Thoracic aorta (tissue), 2 donors: ENCODE results near the gene PACS1. TPM values are rescaled to one million over a fixed set of nuclear protein-coding genes. Genes with fewer than 3 reads are reported as not detected.

Experiments
- ATAC-seq: fragments of 150-250 bp; one replicate; pipeline ENCODE4 v1.8.0; 2017; ENCODE audit warnings: low read depth; ENCODE audit not compliant: insufficient number of reproducible peaks, low FRiP score
- DNase-seq: peaks from one replicate; pipeline ENCODE4 v3.0.0-alpha.2; 2020; ENCODE audit warnings: low spot score
- H3K27ac ChIP-seq, 2 donors: fragments of 200-600 bp; sonication (generic); 1 replicate in 1 of 2; 2 replicates in 1 of 2; pipeline ENCODE4 v1.5.1; 2016; ENCODE audit warnings: mild to moderate bottlenecking in 2 of 2, moderate library complexity in 2 of 2
- H3K27me3 ChIP-seq: fragments of 200-600 bp; sonication (generic); replicated peaks from 2 replicates; pipeline ENCODE4 v1.6.0; 2016; ENCODE audit warnings: mild to moderate bottlenecking; ENCODE audit not compliant: insufficient read depth
- H3K36me3 ChIP-seq: fragments of 200-600 bp; sonication (generic); one replicate; pipeline ENCODE4 v1.5.1; 2016
- H3K4me1 ChIP-seq, 2 donors: fragments of 200-600 bp; sonication (generic); 1 replicate in 1 of 2; 2 replicates in 1 of 2; pipeline versions ENCODE4 v1.5.1 to v1.6.0; 2016; ENCODE audit warnings: low read depth in 2 of 2, mild to moderate bottlenecking in 1 of 2; ENCODE audit not compliant: control insufficient read depth in 1 of 2
- H3K4me3 ChIP-seq: fragments of 200-600 bp; sonication (generic); 2 replicates; pipeline ENCODE4 v1.5.1; 2016; ENCODE audit warnings: mild to moderate bottlenecking
- H3K9me3 ChIP-seq: fragments of 200-600 bp; sonication (generic); 2 replicates; pipeline ENCODE4 v1.5.1; 2016
- total RNA-seq, 2 donors: library from RNA; depleted of rRNA; stranded (reverse); fragments of >200 nt; gene quantifications; one replicate each; pipeline versions ENCODE4 v1.1.0 to v1.2.3, GENCODE V29; 2016
- TF ChIP-seq, protein P1 (sequence below): fragments of 200-600 bp; sonication (generic); IDR thresholded peaks from one replicate; pipeline ENCODE4 v1.5.1; 2019; ENCODE audit warnings: antibody characterized with exemption

PACS1 gene
- total RNA-seq, 2 donors from 2014 or later = 82.9 to 112 TPM

DNA sequence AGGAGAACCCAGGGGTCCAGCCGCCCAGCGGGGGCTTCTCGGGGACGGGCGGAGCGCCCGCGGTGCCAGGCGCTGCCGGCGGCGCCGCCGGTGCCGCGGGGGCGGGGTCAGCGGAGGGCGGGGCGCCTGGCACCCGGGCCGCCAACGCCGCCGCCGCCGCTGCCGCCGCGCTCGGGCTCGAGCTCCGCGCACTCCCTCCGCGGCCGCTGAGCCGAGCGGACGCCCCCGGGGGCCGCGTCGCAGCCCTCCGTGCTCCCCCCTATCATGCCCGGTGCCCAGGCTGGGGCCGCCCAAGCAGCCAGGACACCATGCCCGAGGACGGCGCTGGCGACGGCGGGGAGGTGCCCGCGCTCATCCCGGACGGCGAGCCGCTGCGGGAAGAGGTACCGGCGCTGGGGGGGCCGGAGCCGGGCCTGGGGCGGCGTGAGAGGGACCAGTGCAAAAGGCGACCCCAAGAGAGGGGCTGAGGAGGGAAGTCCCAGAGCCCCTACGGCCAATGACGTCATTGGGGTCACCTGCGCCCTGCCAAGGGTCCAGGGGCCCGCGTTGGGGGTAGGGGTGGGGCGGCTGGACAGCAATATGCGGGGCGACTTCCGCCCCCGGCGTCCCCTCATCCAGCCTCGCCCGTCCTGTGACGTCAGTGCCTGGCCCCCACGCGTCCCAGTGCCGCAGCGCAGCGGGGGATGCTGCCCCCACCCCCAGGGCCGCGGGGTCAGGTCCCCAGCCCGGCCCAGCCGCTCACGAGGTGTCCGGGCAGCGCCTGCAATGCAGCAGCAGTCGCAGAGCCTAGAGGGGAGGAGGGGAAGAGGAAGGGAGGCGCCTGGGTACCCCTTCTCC, 221.9 kb downstream of the PACS1 start, which contains the start of gene TMEM151A:
Gene TMEM151A, plus strand, starts transcription at position 189 of the 837 bp plus-strand sequence. Its CDS starts 120 bp downstream, at position 309.
- no peaks in the 10 kb centered on the region for H3K27me3 ChIP-seq
- no peaks in the 10 kb centered on the region for H3K9me3 ChIP-seq
- peak within 1 kb of the TSS; percentile 71 for H3K4me3 ChIP-seq
- H3K4me1 ChIP-seq = peaks cover 22 to 35% of the 10 kb centered on the region in 2 donors
- H3K36me3 ChIP-seq = no peaks in the 10 kb centered on the region
- ATAC-seq (no peak), DNase-seq (no peak)
- H3K27ac ChIP-seq = no peak within 1 kb of the TSS
- TF ChIP-seq, protein P1, sequence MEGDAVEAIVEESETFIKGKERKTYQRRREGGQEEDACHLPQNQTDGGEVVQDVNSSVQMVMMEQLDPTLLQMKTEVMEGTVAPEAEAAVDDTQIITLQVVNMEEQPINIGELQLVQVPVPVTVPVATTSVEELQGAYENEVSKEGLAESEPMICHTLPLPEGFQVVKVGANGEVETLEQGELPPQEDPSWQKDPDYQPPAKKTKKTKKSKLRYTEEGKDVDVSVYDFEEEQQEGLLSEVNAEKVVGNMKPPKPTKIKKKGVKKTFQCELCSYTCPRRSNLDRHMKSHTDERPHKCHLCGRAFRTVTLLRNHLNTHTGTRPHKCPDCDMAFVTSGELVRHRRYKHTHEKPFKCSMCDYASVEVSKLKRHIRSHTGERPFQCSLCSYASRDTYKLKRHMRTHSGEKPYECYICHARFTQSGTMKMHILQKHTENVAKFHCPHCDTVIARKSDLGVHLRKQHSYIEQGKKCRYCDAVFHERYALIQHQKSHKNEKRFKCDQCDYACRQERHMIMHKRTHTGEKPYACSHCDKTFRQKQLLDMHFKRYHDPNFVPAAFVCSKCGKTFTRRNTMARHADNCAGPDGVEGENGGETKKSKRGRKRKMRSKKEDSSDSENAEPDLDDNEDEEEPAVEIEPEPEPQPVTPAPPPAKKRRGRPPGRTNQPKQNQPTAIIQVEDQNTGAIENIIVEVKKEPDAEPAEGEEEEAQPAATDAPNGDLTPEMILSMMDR = no peak

DNA sequence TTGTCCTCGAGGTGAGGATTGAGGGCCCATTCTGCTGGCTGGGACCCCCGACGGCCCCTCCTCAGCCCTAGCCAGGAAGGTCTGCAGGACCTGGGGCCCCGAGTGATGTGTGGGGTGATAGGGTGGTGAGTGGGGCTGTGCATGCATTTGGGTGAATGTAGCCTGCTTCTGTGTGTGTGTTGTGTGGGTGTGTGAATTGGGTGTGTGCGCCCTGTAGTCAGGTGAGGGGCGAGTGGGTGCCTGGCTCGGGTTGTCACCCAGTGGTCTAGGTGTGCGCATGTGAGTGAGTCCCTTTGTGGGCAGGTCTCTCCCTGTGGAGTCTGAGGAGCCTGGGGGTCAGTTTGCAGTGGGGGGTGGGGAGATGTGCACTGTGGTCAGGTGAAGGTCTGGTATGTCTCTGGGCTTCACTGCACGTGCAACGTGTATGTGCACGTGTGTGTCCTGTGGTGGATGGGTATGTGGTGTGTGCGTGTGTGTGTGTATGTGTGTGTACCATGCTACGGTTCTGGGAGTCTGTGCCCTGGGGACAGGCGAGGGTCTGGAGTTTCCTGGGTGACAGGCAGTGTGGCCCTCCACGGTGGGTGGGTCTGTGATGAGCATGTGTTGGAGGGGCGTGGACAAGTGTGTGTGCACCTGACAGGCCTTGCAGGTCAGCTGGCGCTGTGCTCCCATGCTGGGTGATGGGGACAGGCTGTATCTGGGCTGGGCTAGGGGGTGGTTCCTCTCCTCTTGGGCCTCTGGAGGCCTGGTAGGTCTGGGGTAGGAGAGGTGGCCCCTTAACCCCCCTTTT, 222.7 kb downstream of the PACS1 start:
- H3K27me3 ChIP-seq = no peaks in the 10 kb centered on the region
- no peak for ATAC-seq
- peaks cover 18 to 27% of the 10 kb centered on the region in 2 donors for H3K4me1 ChIP-seq
- TF ChIP-seq, protein P1 = no peak
- peak overlapping the region; percentile 71 for H3K4me3 ChIP-seq
- DNase-seq = no peak
- no peaks in the 10 kb centered on the region for H3K9me3 ChIP-seq
- no peaks in the 10 kb centered on the region for H3K36me3 ChIP-seq
- H3K27ac ChIP-seq = no peak overlapping the region

DNA sequence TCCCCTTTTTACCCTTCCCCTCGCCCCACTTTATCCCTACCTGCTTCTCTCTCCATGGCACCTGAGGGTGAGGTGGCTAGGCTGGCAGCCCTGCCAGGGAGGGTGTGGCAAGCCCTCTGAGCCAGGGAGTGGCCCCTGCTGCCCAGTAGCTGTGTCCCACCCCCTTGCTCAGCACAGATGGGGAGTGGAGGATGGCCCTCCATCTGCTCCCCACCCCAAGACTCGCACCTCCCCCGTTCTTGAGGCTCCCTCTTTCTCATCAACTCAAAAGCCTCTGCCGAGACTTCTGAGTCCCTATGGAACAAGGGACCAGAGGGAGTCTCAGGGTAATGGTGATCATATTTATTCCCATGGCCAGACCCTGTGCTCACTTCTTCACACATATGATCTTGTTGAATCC, 223.3 kb downstream of the PACS1 start:
- Histone ChIP-seq H3K27me3 (no peaks in the 10 kb centered on the region), H3K4me1 (peaks cover 12 to 21% of the 10 kb centered on the region in 2 donors), H3K4me3 (no peak overlapping the region), H3K9me3 (no peaks in the 10 kb centered on the region), H3K27ac (no peak overlapping the region), H3K36me3 (no peaks in the 10 kb centered on the region)
- DNase-seq = no peak
- ATAC-seq = no peak
- TF ChIP-seq, protein P1 = no peak

DNA sequence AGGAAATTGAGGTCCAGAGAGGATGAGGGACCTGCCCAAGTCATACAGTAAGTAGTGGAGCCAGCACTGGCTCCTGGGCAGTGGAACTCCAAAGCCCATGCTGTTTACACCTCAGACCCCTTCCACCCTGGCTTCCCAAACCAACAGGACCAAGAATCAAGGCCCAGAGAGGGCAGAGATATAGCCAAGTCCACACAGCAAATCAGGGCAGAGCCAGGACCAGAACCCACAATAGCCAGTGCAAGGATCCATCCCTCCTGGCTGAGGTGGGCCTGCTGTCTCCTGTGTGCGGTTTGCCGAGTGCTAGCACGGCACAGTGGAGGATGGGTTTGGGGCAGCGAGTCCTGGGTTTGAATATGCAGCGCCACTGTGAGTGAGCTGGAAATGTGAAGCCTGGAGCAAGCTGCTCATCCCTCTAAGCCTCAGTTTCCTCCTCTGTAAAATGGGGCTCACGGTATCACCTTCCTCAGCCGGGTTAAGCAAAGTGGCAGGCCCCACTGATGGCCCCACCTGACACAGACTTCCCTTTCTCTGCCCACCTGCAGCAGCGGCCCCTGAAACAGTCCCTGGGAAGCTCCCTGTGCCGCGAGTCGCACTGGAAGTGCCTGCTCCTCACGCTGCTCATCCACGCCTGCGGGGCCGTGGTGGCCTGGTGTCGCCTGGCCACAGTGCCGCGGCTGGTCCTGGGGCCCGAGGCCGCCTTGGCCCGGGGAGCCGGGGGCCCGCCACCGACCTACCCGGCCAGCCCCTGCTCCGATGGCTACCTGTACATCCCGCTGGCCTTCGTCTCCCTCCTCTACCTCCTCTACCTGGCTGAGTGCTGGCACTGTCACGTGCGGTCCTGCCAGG, 223.9 kb downstream of the PACS1 start:
- H3K27ac ChIP-seq = no peak overlapping the region
- TF ChIP-seq, protein P1 = no peak
- no peaks in the 10 kb centered on the region for H3K27me3 ChIP-seq
- ATAC-seq = no peak
- H3K9me3 ChIP-seq = no peaks in the 10 kb centered on the region
- no peak overlapping the region for H3K4me3 ChIP-seq
- H3K36me3 ChIP-seq = no peaks in the 10 kb centered on the region
- peaks cover 12 to 20% of the 10 kb centered on the region in 2 donors for H3K4me1 ChIP-seq
- no peak for DNase-seq

Other genes starting within 250 kb of the PACS1 start
- under 1 TPM in 1 of 2 donors, not detected in 1; 0.81 TPM for gene SNX32, start 236.3 kb upstream of the PACS1 start, total RNA-seq
- 100 to 1,000 TPM; 565 to 797 TPM for gene CFL1, start 212.1 kb upstream of the PACS1 start, total RNA-seq
- gene MUS81, start 209.8 kb upstream of the PACS1 start, total RNA-seq = 10 to 100 TPM; 51.8 to 62.8 TPM
- gene EFEMP2, start 197.5 kb upstream of the PACS1 start, total RNA-seq = 100 to 1,000 TPM; 134 to 219 TPM
- gene CTSW, start 190.4 kb upstream of the PACS1 start, total RNA-seq = 10 to 100 TPM in 1 of 2 donors, 1 to 10 TPM in 1; 1.6 to 13.7 TPM
- gene FIBP, start 181.8 kb upstream of the PACS1 start, total RNA-seq = 100 to 1,000 TPM in 1 of 2 donors, 10 to 100 TPM in 1; 50.4 to 111 TPM
- gene CCDC85B, start 179.6 kb upstream of the PACS1 start, total RNA-seq = 100 to 1,000 TPM in 1 of 2 donors, 10 to 100 TPM in 1; 75.8 to 100 TPM
- 100 to 1,000 TPM in 1 of 2 donors, 10 to 100 TPM in 1; 25.6 to 143 TPM for gene FOSL1, start 169.9 kb upstream of the PACS1 start, total RNA-seq
- 10 to 100 TPM; 16.3 to 27.9 TPM for gene C11orf68, start 151.2 kb upstream of the PACS1 start, total RNA-seq
- gene DRAP1, start 150.8 kb upstream of the PACS1 start, total RNA-seq = 10 to 100 TPM; 82.5 to 91.2 TPM
- gene TSGA10IP, start 124.8 kb upstream of the PACS1 start, total RNA-seq = not detected
- 10 to 100 TPM; 32.5 to 38.0 TPM for gene SART1, start 108.5 kb upstream of the PACS1 start, total RNA-seq
- gene EIF1AD, start 68.1 kb upstream of the PACS1 start, total RNA-seq = 10 to 100 TPM; 20.6 to 43.5 TPM
- 10 to 100 TPM; 22.2 to 60.0 TPM for gene BANF1, start 67.8 kb upstream of the PACS1 start, total RNA-seq
- gene CST6, start 58.3 kb upstream of the PACS1 start, total RNA-seq = 10 to 100 TPM in 1 of 2 donors, 1 to 10 TPM in 1; 4.5 to 16.9 TPM
- not detected for gene CATSPER1, start 43.8 kb upstream of the PACS1 start, total RNA-seq
- gene GAL3ST3, start 21.1 kb upstream of the PACS1 start, total RNA-seq = 1 to 10 TPM in 1 of 2 donors, not detected in 1; 1.1 TPM
- 100 to 1,000 TPM; 142 TPM for gene SF3B2, start 17.9 kb upstream of the PACS1 start, total RNA-seq
- gene KLC2, start 187.4 kb downstream of the PACS1 start, total RNA-seq = 10 to 100 TPM; 48.6 to 55.9 TPM
- gene RAB1B, start 198.4 kb downstream of the PACS1 start, total RNA-seq = 10 to 100 TPM; 57.2 to 96.0 TPM
- not detected for gene CNIH2, start 207.9 kb downstream of the PACS1 start, total RNA-seq
- 100 to 1,000 TPM in 1 of 2 donors, 10 to 100 TPM in 1; 65.4 to 155 TPM for gene YIF1A, start 218.9 kb downstream of the PACS1 start, total RNA-seq
- gene TMEM151A, start 221.6 kb downstream of the PACS1 start, total RNA-seq = under 1 TPM in 1 of 2 donors, not detected in 1; 0.27 TPM
- 10 to 100 TPM; 22.9 to 32.4 TPM for gene CD248, start 246.8 kb downstream of the PACS1 start, total RNA-seq